HL-60 (cell line): Measurements from ENCODE around the gene DIP2C.

Source experiments
- SPI1 ChIP-seq: IDR thresholded peaks from 2 replicates; pipeline ENCODE4 v1.6.1; 2012; ENCODE audit warnings: low read depth, mild to moderate bottlenecking, borderline replicate concordance
- TF ChIP-seq, protein P1 (sequence below): IDR thresholded peaks from one replicate; pipeline ENCODE4 v1.5.1; 2011; ENCODE audit warnings: low read length, control low read depth, inconsistent platforms; ENCODE audit not compliant: insufficient read depth
- TF ChIP-seq, protein P2 (sequence below): IDR thresholded peaks from 2 replicates; pipeline ENCODE4 v1.6.1; 2012; ENCODE audit warnings: low read depth; ENCODE audit not compliant: insufficient replicate concordance

DNA sequence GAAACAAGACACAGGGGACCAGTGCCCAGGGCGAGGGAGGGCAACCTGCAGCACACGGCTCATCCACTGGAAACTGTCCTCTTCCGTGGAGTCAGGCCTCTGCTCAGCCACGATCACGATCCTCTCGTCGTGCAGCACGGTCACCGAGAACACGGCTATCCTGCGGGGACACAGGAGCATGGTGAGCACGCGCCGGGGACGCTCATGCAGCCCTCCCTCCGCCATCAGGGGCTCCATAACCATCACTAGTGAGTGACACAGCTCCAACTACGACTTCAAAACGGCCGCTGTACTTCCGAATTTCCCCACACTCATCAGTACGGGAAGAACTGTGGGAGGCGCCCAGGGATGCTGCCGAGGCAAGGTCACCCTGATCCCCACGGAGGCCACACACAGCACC lies 326.3 kb downstream of the DIP2C start:
- TF ChIP-seq, protein P1, sequence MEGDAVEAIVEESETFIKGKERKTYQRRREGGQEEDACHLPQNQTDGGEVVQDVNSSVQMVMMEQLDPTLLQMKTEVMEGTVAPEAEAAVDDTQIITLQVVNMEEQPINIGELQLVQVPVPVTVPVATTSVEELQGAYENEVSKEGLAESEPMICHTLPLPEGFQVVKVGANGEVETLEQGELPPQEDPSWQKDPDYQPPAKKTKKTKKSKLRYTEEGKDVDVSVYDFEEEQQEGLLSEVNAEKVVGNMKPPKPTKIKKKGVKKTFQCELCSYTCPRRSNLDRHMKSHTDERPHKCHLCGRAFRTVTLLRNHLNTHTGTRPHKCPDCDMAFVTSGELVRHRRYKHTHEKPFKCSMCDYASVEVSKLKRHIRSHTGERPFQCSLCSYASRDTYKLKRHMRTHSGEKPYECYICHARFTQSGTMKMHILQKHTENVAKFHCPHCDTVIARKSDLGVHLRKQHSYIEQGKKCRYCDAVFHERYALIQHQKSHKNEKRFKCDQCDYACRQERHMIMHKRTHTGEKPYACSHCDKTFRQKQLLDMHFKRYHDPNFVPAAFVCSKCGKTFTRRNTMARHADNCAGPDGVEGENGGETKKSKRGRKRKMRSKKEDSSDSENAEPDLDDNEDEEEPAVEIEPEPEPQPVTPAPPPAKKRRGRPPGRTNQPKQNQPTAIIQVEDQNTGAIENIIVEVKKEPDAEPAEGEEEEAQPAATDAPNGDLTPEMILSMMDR, result no peak
- TF ChIP-seq, protein P2, sequence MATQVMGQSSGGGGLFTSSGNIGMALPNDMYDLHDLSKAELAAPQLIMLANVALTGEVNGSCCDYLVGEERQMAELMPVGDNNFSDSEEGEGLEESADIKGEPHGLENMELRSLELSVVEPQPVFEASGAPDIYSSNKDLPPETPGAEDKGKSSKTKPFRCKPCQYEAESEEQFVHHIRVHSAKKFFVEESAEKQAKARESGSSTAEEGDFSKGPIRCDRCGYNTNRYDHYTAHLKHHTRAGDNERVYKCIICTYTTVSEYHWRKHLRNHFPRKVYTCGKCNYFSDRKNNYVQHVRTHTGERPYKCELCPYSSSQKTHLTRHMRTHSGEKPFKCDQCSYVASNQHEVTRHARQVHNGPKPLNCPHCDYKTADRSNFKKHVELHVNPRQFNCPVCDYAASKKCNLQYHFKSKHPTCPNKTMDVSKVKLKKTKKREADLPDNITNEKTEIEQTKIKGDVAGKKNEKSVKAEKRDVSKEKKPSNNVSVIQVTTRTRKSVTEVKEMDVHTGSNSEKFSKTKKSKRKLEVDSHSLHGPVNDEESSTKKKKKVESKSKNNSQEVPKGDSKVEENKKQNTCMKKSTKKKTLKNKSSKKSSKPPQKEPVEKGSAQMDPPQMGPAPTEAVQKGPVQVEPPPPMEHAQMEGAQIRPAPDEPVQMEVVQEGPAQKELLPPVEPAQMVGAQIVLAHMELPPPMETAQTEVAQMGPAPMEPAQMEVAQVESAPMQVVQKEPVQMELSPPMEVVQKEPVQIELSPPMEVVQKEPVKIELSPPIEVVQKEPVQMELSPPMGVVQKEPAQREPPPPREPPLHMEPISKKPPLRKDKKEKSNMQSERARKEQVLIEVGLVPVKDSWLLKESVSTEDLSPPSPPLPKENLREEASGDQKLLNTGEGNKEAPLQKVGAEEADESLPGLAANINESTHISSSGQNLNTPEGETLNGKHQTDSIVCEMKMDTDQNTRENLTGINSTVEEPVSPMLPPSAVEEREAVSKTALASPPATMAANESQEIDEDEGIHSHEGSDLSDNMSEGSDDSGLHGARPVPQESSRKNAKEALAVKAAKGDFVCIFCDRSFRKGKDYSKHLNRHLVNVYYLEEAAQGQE, result no peak
- TF ChIP-seq SPI1, result no peak
